Activated B cell treated with CpG ODN at 0.5 μM for 24 hours (primary cell): ENCODE data around the gene B4GALNT1. TPM values are rescaled to one million over a fixed set of nuclear protein-coding genes. Genes with fewer than 3 reads are reported as not detected.
A peak's percentile ranks its signal among the peaks of the same experiment; 100 is the strongest.

Experiments used
- ATAC-seq: fragments of 200-7000 bp; cut with Tn5 transposase; one replicate; pipeline ENCODE4 v1.10.0; 2021; ENCODE audit warnings: low read depth, mild to moderate bottlenecking, moderate library complexity
- CTCF ChIA-PET: fragments of 350-600 bp; sonication (Branson Sonifier 250); formaldehyde crosslinking; loops from one replicate; lab custom pipeline; 2021; ENCODE audit warnings: antibody characterized with exemption; lab: Charles Lee
- POLR2A ChIA-PET: fragments of 350-600 bp; sonication (Branson Sonifier 250); formaldehyde crosslinking; loops from one replicate; lab custom pipeline; 2021; ENCODE audit warnings: antibody characterized with exemption; lab: Charles Lee
- DNase-seq: peaks from one replicate; pipeline ENCODE4 v3.0.0; 2022
- H3K27ac Mint-ChIP-seq: one replicate; pipeline ENCODE4 v1.8.0; 2020; ENCODE audit warnings: mixed read lengths
- H3K27me3 Mint-ChIP-seq: one replicate; pipeline ENCODE4 v1.8.0; 2021; ENCODE audit warnings: mixed read lengths
- H3K36me3 Mint-ChIP-seq: one replicate; pipeline ENCODE4 v1.8.0; 2021; ENCODE audit warnings: low read depth, mixed read lengths
- H3K4me1 Mint-ChIP-seq: one replicate; pipeline ENCODE4 v1.8.0; 2021; ENCODE audit warnings: mixed read lengths
- H3K4me3 Mint-ChIP-seq: one replicate; pipeline ENCODE4 v1.8.0; 2020; ENCODE audit warnings: mild to moderate bottlenecking, mixed read lengths
- H3K9me3 Mint-ChIP-seq: one replicate; pipeline ENCODE4 v1.8.0; 2020; ENCODE audit warnings: mixed read lengths
- intact Hi-C: fragments of 100-400 bp; cut with micrococcal nuclease; formaldehyde crosslinking; loops from one replicate; pipeline ENCODE4 v1.15.1; 2024
- total RNA-seq: library from RNA; stranded (reverse); gene quantifications from 2 replicates; pipeline ENCODE4 v1.2.3, GENCODE V29; 2022
- TF ChIP-seq, protein P1 (sequence below): fragments of 200-600 bp; IDR thresholded peaks from one replicate; pipeline ENCODE4 v1.8.0; 2022; ENCODE audit warnings: antibody characterized with exemption, mild to moderate bottlenecking

Gene B4GALNT1
- total RNA-seq, 1 donor from 2014 or later: 0.31 TPM

DNA sequence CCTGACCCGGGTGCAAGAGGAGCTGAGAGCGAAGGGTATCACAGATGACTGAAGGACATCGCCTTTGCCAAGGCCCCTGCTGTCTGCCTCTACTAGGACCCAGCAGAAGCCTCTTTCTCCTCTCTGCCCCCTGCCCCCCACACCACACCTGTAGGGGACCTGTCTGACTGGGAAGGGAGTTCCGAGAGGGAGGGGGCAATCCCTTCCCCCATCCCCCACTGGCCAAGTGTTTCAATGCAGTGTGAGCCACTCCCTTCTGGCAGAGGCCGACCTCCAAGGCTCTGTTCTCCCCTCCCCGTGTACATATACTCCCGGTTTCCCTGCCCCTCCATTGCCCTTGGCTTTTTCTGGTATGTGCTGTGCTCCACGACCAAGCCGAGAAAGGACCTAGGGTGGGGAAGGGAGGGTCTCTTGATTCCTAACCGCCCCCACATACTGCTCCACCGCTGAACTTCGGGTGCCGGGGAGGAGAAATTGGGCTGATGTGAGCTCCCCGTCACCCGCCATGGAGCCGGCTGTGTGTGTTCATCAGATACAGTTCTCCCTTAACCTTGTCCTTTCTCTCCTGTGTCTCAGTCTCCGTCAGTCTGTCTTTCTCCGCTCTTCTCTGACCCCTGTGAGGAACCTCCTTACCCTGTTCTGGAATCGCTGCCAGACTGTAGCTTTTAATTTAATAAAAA is 23.8 kb downstream of the B4GALNT1 start:
- ChIA-PET CTCF (interaction anchor here (1.0 kb wide), 1 partner anchor 26 kb away, joined by 3 read pairs; no protein-coding TSS in a partner anchor), POLR2A (interaction anchor here (0.7 kb wide), 1 partner anchor 25 kb away, joined by 4 read pairs; no protein-coding TSS in a partner anchor)
- H3K27ac Mint-ChIP-seq: no peak overlapping the region
- ATAC-seq (no peak), DNase-seq (no peak)
- intact Hi-C loops: no loop called here
- no peaks in the 10 kb centered on the region for H3K9me3 Mint-ChIP-seq
- TF ChIP-seq, protein P1, sequence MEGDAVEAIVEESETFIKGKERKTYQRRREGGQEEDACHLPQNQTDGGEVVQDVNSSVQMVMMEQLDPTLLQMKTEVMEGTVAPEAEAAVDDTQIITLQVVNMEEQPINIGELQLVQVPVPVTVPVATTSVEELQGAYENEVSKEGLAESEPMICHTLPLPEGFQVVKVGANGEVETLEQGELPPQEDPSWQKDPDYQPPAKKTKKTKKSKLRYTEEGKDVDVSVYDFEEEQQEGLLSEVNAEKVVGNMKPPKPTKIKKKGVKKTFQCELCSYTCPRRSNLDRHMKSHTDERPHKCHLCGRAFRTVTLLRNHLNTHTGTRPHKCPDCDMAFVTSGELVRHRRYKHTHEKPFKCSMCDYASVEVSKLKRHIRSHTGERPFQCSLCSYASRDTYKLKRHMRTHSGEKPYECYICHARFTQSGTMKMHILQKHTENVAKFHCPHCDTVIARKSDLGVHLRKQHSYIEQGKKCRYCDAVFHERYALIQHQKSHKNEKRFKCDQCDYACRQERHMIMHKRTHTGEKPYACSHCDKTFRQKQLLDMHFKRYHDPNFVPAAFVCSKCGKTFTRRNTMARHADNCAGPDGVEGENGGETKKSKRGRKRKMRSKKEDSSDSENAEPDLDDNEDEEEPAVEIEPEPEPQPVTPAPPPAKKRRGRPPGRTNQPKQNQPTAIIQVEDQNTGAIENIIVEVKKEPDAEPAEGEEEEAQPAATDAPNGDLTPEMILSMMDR: no peak
- H3K4me3 Mint-ChIP-seq: no peak overlapping the region
- H3K27me3 Mint-ChIP-seq: peaks cover 42% of the 10 kb centered on the region
- H3K4me1 Mint-ChIP-seq: peaks cover 33% of the 10 kb centered on the region
- no peaks in the 10 kb centered on the region for H3K36me3 Mint-ChIP-seq

DNA sequence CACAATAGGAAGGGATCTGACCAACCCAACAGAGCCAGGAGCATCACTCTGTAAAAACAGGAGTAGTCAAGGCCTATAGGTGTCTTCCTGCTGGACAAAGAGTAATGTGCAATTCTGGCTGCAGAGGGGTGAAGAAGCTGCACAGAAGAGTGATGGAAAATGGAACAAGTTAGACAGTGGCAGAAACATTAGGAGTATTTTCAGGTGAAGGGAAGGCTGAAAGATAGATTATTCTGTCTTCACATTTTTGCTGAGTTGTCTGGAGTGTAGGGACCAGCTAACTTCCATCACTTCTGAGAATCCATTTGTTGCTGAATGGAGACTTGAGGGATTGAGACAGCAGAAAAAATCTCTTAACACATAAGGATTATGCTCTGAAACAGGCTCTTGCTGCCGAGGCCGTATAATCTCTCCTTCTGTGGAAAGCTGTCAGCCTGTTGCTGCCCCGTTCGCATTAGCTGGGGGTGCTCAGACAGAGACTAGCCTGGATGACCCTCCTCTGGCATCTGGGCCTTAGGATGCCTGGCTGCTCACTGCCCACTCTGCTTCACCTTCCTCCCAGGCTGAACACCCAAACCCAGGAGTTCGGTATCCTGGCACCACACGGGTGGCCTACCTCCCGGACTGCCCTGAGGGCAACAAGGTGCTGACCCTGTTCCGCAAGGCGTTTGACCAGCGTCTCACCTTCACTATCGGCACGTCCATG is 24.9 kb downstream of the B4GALNT1 start:
- no peak overlapping the region for H3K4me3 Mint-ChIP-seq
- CTCF ChIA-PET: no interaction called here
- intact Hi-C loops: no loop called here

DNA sequence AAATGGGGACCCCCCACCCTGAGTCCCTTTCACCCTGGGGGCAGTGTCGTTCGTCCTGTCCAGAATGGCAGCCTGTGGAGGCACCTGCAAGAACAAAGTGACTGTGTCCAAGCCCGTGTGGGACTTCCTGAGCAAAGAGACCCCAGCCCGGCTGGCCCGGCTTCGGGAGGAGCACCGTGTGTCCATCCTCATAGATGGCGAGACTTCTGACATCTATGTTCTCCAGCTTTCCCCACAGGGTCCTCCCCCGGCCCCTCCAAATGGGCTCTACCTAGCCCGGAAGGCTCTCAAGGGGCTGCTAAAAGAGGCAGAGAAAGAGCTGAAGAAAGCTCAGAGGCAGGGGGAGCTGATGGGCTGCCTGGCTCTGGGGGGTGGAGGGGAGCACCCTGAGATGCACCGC is 26.2 kb downstream of the B4GALNT1 start:
- no peak overlapping the region for H3K27ac Mint-ChIP-seq
- intact Hi-C loops: no loop called here
- TF ChIP-seq, protein P1: no peak
- ChIA-PET CTCF (no interaction called here), POLR2A (no interaction called here)
- H3K36me3 Mint-ChIP-seq: peaks cover 10% of the 10 kb centered on the region
- peaks cover 27% of the 10 kb centered on the region for H3K4me1 Mint-ChIP-seq
- no peak overlapping the region for H3K4me3 Mint-ChIP-seq
- H3K9me3 Mint-ChIP-seq: no peaks in the 10 kb centered on the region
- ATAC-seq (no peak), DNase-seq (no peak)
- H3K27me3 Mint-ChIP-seq: peaks cover 42% of the 10 kb centered on the region

More for the DNA sequence above, 24.9 kb downstream of the B4GALNT1 start:
- Mint-ChIP-seq H3K27me3 (peaks cover 42% of the 10 kb centered on the region), H3K27ac (no peak overlapping the region), H3K36me3 (no peaks in the 10 kb centered on the region), H3K9me3 (no peaks in the 10 kb centered on the region), H3K4me1 (peaks cover 29% of the 10 kb centered on the region)
- no peak for ATAC-seq
- TF ChIP-seq, protein P1: no peak
- POLR2A ChIA-PET: no interaction called here
- no peak for DNase-seq

DNA sequence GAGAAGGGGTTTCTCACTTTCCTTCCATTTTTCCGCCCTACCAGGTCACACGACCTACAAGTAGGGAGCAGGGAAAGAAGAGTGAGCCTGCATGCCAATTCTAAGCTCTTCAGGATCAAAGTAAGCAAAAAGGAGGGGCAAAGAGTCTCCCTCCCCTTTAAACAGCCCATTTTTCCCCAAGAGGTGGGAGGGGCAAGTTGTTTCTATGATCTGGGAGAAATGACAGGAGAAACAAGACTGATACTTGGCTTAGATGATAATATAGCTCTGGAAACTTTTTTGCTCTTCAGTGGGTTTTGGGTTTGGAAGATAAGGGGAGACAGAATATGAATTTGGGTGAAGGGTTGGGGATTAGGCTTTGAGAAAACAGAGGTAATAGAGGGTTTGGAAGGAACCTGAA is 26.6 kb downstream of the B4GALNT1 start:
- Mint-ChIP-seq H3K27me3 (peaks cover 42% of the 10 kb centered on the region), H3K4me3 (peak overlapping the region; percentile 13), H3K27ac (no peak overlapping the region), H3K9me3 (no peaks in the 10 kb centered on the region), H3K36me3 (peaks cover 14% of the 10 kb centered on the region), H3K4me1 (peaks cover 26% of the 10 kb centered on the region)
- TF ChIP-seq, protein P1: no peak
- DNase-seq (no peak), ATAC-seq (no peak)
- CTCF ChIA-PET: interaction anchor here (1.0 kb wide), 1 partner anchor 8 kb away, joined by 3 read pairs; no protein-coding TSS in a partner anchor
- intact Hi-C loops: no loop called here
- POLR2A ChIA-PET: no interaction called here

DNA sequence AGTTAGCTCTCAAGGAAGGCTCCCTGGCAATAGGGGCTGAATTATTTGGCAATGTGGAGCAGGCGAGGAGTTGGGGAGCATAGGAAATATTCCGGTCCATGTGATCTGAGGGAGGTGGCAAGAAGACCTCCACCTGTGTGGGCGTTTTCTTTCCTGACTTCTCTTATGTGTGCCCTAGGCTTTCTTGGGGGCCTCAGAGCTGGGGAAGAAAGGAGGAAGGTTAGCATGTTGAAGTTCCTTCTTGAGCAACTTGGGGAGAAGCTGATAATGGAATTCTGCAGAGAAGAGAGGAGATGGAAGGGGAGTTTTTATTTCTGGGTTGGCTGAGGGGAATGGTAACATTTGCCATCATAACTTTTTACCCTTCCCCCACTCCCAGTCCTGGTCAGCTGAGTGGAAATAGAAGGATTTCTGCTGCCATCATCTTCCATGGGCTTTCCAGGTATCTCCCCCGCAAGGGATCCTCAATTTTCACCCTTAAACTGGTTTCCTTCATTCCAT is 27.1 kb downstream of the B4GALNT1 start:
- Mint-ChIP-seq H3K27ac (no peak overlapping the region), H3K27me3 (peaks cover 41% of the 10 kb centered on the region), H3K4me3 (no peak overlapping the region), H3K4me1 (peaks cover 22% of the 10 kb centered on the region), H3K9me3 (no peaks in the 10 kb centered on the region), H3K36me3 (peaks cover 19% of the 10 kb centered on the region)
- intact Hi-C loops: loop anchor here (1.0 kb wide), 1 partner anchor 8 kb away; no protein-coding TSS in a partner anchor
- DNase-seq (no peak), ATAC-seq (no peak)
- ChIA-PET CTCF (interaction anchor here (1.0 kb wide), 1 partner anchor 9 kb away, joined by 3 read pairs; no protein-coding TSS in a partner anchor), POLR2A (interaction anchor here (1.1 to 1.3 kb wide), 2 partner anchors 13 to 15 kb away, joined by 3 to 4 read pairs; partner anchors contain the start of gene PIP4K2C)
- TF ChIP-seq, protein P1: no peak
